ENCODE measurements around the gene RNH1. TPM values are rescaled to one million over a fixed set of nuclear protein-coding genes. Genes with fewer than 3 reads are reported as not detected.

The RNH1 gene
- total and polyA plus RNA-seq, 2 of the 8 experiments (the other 6 are each of a cell fraction or from before 2014, with no cell fraction given) = 48.7 to 49.8 TPM

DNA sequence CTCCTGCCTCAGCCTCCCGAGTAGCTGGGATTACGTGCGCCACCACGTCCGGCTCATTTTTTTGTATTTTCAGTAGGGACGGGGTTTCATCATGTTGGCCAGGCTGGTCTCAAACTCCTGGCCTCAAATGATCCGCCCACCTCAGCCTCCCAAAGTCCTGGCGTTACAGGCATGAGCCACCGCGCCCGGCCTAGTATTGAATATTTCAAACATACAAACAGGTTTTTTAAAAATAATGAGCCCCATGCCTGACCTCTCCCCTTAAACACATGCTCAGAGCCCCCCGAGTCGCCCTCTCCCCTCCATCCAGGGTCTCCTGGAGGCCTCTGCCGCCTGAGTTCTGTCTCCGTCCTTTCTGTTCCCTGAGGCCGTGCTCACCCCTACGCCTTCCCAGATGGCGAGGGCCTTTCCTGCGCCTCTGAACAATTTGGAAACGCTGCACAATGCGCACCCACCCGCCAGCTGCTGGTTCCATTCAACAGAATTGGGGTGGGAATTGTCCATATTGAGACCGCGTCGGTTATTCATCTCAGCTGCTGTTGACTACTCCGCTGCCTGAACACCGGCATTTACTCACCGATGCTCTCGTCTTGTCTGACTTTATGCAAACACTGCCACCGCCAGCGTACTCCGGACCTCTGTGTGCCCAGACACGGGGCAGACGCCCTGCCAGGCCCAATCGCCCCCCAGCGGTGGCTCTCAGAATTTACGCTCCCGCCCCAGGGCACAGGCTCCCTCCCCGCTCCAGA is 13.6 kb upstream of the RNH1 start:
- WGBS, 2 experiments (ENCODE audit: extremely low coverage in 1 of 2, insufficient coverage in 1 of 2, insufficient read length in 1 of 2, insufficient replicate concordance in 2 of 2, low coverage in 1 of 2, low lambda C conversion rate in 2 of 2, missing lambda C conversion rate in 1 of 2) = 93% methylated on average over 39 of the region's 39 CpGs; no CpG with 5 or more reads in 1 of the 2 experiments
- Histone ChIP-seq H3K4me2 (ENCODE audit: insufficient read depth in 1 of 2, low read depth in 2 of 2, low read length in 2 of 2) (no peak overlapping the region), H3K36me3 (ENCODE audit: control insufficient read depth in 2 of 4, insufficient read depth in 4 of 4, low read length in 3 of 4) (no peaks in the 10 kb centered on the region), H3K9me3 (ENCODE audit: insufficient read depth in 2 of 2, low read depth in 1 of 2, low read length in 1 of 2) (peaks cover 4 to 14% of the 10 kb centered on the region in 2 experiments; a peak in 1 of 4 replicates), H3K9ac (replicated peaks in 1 of 4; ENCODE audit: extremely low read depth in 1 of 4, low read depth in 3 of 4, low read length in 3 of 4) (no peak overlapping the region), H4K8ac (ENCODE audit: extremely low read depth, insufficient read depth, low read length) (no peak overlapping the region), H4K5ac (ENCODE audit: insufficient read length, low read depth, low read length) (no peak overlapping the region), H4K20me1 (replicated peaks in 1 of 2; ENCODE audit: control insufficient read depth in 1 of 2, insufficient read depth in 2 of 2, low read length in 2 of 2) (no peaks in the 10 kb centered on the region), H2BK120ac (replicated peaks; ENCODE audit: low read depth, low read length) (no peak overlapping the region), H3K27ac (ENCODE audit: low read depth, low read length) (no peak overlapping the region), H3K79me1 (ENCODE audit: low read depth, low read length) (no peaks in the 10 kb centered on the region), H3K14ac (ENCODE audit: insufficient read length) (no peak overlapping the region), H2BK15ac (ENCODE audit: low read length) (no peak overlapping the region), H2BK12ac (ENCODE audit: low read depth, low read length) (no peak overlapping the region), H3K18ac (ENCODE audit: extremely low read depth, low read length) (no peak overlapping the region), H3K56ac (replicated peaks; ENCODE audit: insufficient read length, low read depth, low read length) (no peak overlapping the region), H3K79me2 (ENCODE audit: control insufficient read depth in 1 of 2, insufficient read depth in 2 of 2, low read length in 2 of 2) (no peaks in the 10 kb centered on the region), H3K27me3 (replicated peaks in 1 of 4; ENCODE audit: control insufficient read depth in 3 of 4, extremely low read depth in 1 of 4, insufficient read depth in 3 of 4, low read length in 3 of 4) (0 out of 7 replicates have a peak, but pooled peaks cover 0 to 3% (median 0%) of the 10 kb centered on the region in 4 experiments), H3K23me2 (ENCODE audit: low read depth, low read length) (no peaks in the 10 kb centered on the region), H2BK5ac (ENCODE audit: low read depth, low read length) (no peak overlapping the region), H3K4me3 (ENCODE audit: extremely low read depth in 1 of 4, insufficient read depth in 2 of 4, low read depth in 3 of 4, low read length in 4 of 4) (no peak overlapping the region), H4K91ac (replicated peaks; ENCODE audit: insufficient read length, low read length) (no peak overlapping the region), H3K4me1 (replicated peaks in 1 of 4; ENCODE audit: control insufficient read depth in 3 of 4, insufficient read depth in 4 of 4, low read length in 3 of 4) (no peaks in the 10 kb centered on the region), H3K4ac (replicated peaks; ENCODE audit: insufficient read length, low read depth, low read length) (no peak overlapping the region), H2AFZ (ENCODE audit: low read length) (no peak overlapping the region), H3K23ac (ENCODE audit: insufficient read length) (no peak overlapping the region), H2AK5ac (ENCODE audit: low read depth, low read length) (no peak overlapping the region), H2BK20ac (ENCODE audit: low read length) (no peak overlapping the region)
- ChIA-PET POLR2A (ENCODE audit: partially characterized antibody) (interaction anchor here (1.4 to 1.6 kb wide), 2 partner anchors 113 to 117 kb away, joined by 3 read pairs; no protein-coding TSS in a partner anchor), CTCF (ENCODE audit: partially characterized antibody) (interaction anchor here (0.6 to 1.5 kb wide), 7 partner anchors 9 to 208 kb away, joined by 3 to 4 read pairs (median 3); partner anchors contain the start of gene HRAS)
- DNase-seq (ENCODE audit: low read depth in 1 of 2, low spot score in 2 of 2) (peak in 1 of 2 experiments; percentile 65), FAIRE-seq (no peak)
- no peak for TF ChIP-seq SAP30 (IDR thresholded peaks at IDR 0.05; ENCODE audit: insufficient read depth, insufficient replicate concordance, low read length)
- TF ChIP-seq, protein P1, sequence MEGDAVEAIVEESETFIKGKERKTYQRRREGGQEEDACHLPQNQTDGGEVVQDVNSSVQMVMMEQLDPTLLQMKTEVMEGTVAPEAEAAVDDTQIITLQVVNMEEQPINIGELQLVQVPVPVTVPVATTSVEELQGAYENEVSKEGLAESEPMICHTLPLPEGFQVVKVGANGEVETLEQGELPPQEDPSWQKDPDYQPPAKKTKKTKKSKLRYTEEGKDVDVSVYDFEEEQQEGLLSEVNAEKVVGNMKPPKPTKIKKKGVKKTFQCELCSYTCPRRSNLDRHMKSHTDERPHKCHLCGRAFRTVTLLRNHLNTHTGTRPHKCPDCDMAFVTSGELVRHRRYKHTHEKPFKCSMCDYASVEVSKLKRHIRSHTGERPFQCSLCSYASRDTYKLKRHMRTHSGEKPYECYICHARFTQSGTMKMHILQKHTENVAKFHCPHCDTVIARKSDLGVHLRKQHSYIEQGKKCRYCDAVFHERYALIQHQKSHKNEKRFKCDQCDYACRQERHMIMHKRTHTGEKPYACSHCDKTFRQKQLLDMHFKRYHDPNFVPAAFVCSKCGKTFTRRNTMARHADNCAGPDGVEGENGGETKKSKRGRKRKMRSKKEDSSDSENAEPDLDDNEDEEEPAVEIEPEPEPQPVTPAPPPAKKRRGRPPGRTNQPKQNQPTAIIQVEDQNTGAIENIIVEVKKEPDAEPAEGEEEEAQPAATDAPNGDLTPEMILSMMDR (IDR thresholded peaks at IDR 0.05; ENCODE audit: control extremely low read depth in 1 of 3, insufficient read depth in 1 of 3, low read depth in 1 of 3, low read length in 3 of 3) = peak; percentile 19 to 48 (median 41); a peak in 2 of 4 replicates
- no peak for TF ChIP-seq TAF1 (IDR thresholded peaks at IDR 0.05; ENCODE audit: low read depth, low read length)

Measured in H1 (cell line).